HepG2 (cell line): Measurements from ENCODE around the gene TCAF1. TPM values are rescaled to one million over a fixed set of nuclear protein-coding genes. Genes with fewer than 3 reads are reported as not detected.
A peak's percentile ranks its signal among the peaks of the same experiment; 100 is the strongest.

Experiments used
- DR1 ChIP-seq: sonication (generic); formaldehyde crosslinking; IDR thresholded peaks from 2 replicates; pipeline ENCODE4 v1.8.0; 2021; ENCODE audit warnings: mild to moderate bottlenecking, missing genetic modification reagents, inconsistent platforms
- KDM5A ChIP-seq: fragments of 200-600 bp; sonication (generic); IDR thresholded peaks from 2 replicates; pipeline ENCODE4 v1.7.0; 2018; ENCODE audit warnings: antibody characterized with exemption, mild to moderate bottlenecking, low read length, borderline replicate concordance
- REXO4 ChIP-seq: sonication (generic); formaldehyde crosslinking; IDR thresholded peaks from 2 replicates; pipeline ENCODE4 v1.8.0; 2022; ENCODE audit warnings: missing genetic modification reagents, mild to moderate bottlenecking, borderline replicate concordance
- SMYD3 ChIP-seq: sonication (generic); formaldehyde crosslinking; IDR thresholded peaks from 2 replicates; pipeline ENCODE4 v1.8.1; 2023; ENCODE audit warnings: mild to moderate bottlenecking, missing genetic modification reagents
- TARDBP ChIP-seq: sonication (generic); formaldehyde crosslinking; IDR thresholded peaks from 2 replicates; pipeline ENCODE4 v1.8.0; 2022; ENCODE audit warnings: mild to moderate bottlenecking, missing genetic modification reagents
- ZNF251 ChIP-seq: sonication (generic); formaldehyde crosslinking; IDR thresholded peaks from 2 replicates; pipeline ENCODE4 v1.9.0; 2021; ENCODE audit warnings: mild to moderate bottlenecking, missing genetic modification reagents
- ZNF263 ChIP-seq: sonication (generic); formaldehyde crosslinking; IDR thresholded peaks from 2 replicates; pipeline ENCODE4 v1.4.0; 2020; ENCODE audit warnings: missing genetic modification reagents
- ZNF317 ChIP-seq: sonication (generic); formaldehyde crosslinking; IDR thresholded peaks from 2 replicates; pipeline ENCODE4 v1.5.0; 2020; ENCODE audit warnings: mild to moderate bottlenecking, missing genetic modification reagents
- ZNF335 ChIP-seq: sonication (generic); formaldehyde crosslinking; IDR thresholded peaks from 2 replicates; pipeline ENCODE4 v1.4.0; 2020; ENCODE audit warnings: missing genetic modification reagents
- ZNF577 ChIP-seq: sonication (generic); formaldehyde crosslinking; IDR thresholded peaks from 2 replicates; pipeline ENCODE4 v1.4.0; 2020; ENCODE audit warnings: mild to moderate bottlenecking, low read depth, missing genetic modification reagents, borderline replicate concordance
- ZNF619 ChIP-seq: sonication (generic); formaldehyde crosslinking; IDR thresholded peaks from 2 replicates; pipeline ENCODE4 v1.4.0; 2020; ENCODE audit warnings: mild to moderate bottlenecking, missing genetic modification reagents
- ZNF660 ChIP-seq: sonication (generic); formaldehyde crosslinking; IDR thresholded peaks from 2 replicates; pipeline ENCODE4 v1.5.1; 2020; ENCODE audit warnings: mild to moderate bottlenecking, low read depth, missing genetic modification reagents, borderline replicate concordance
- ZNF878 ChIP-seq: sonication (generic); formaldehyde crosslinking; IDR thresholded peaks from 2 replicates; pipeline ENCODE4 v1.8.1; 2023; ENCODE audit warnings: mild to moderate bottlenecking, missing genetic modification reagents, moderate library complexity
- polyA plus RNA-seq, 8 experiments: library from polyadenylated mRNA; depleted of rRNA in 3 of 8; stranded (reverse) in 7 of 8; unstranded in 1 of 8; fragments of >200 nt; fragmentation: Illumina TruSeq in 4 of 8; extraction: Trizol in 4 of 8; gene quantifications; 2 replicates each; pipeline versions ENCODE4 v1.2.1 to v1.2.3, GENCODE V29; 2011 to 2016; ENCODE audit warnings: low read depth in 4 of 8, missing spikeins in 1 of 8, mixed read lengths in 1 of 8; ENCODE audit not compliant: insufficient read depth in 1 of 8
- total RNA-seq, 5 experiments: library from RNA; depleted of rRNA; stranded (reverse); fragments of >200 nt; fragmentation: Illumina TruSeq; extraction: Trizol; gene quantifications; 2 replicates each; pipeline ENCODE4 v1.2.3, GENCODE V29; 2016; ENCODE audit warnings: low read depth in 1 of 5
- TF ChIP-seq, protein P1 (sequence below): sonication (generic); formaldehyde crosslinking; IDR thresholded peaks from 2 replicates; pipeline ENCODE4 v1.8.0; 2022; ENCODE audit warnings: mild to moderate bottlenecking, missing genetic modification reagents, moderate library complexity
- TF ChIP-seq, protein P2 (sequence below): sonication (generic); formaldehyde crosslinking; IDR thresholded peaks from 2 replicates; pipeline ENCODE4 v1.5.1; 2020; ENCODE audit warnings: mild to moderate bottlenecking, missing genetic modification reagents, moderate library complexity
- TF ChIP-seq, protein P3 (sequence below): sonication (generic); formaldehyde crosslinking; IDR thresholded peaks from 2 replicates; pipeline ENCODE4 v1.9.0; 2021; ENCODE audit warnings: mild to moderate bottlenecking, missing genetic modification reagents
- TF ChIP-seq, protein P4 (sequence below): sonication (generic); formaldehyde crosslinking; IDR thresholded peaks from 2 replicates; pipeline ENCODE4 v1.4.0; 2020; ENCODE audit warnings: mild to moderate bottlenecking, low read depth, missing genetic modification reagents

Gene TCAF1
- total and polyA plus RNA-seq, 2 of the 13 experiments (the other 11 are each of a cell fraction or from before 2014, with no cell fraction given) = 36.2 to 101 TPM

DNA sequence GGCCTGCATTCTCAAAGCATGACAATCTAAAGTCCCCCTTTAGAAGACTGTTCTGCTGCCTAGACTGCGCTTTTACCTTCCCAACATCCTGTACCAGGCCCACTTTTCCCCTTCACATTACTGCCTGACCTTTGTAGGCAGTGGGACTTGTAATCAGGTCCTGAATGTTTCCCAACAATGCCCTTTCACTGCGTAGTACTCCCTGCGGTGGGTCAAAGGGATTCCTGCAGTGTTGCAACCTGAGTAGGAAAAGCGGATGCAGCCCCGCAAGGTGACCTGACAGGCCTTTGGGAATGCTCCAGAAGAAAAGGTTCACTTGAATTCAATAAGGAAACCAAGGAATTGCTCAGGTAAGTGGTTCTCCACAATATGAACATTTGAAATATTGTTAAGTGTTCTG, 4.9 kb upstream of the TCAF1 start (continued):
- TF ChIP-seq, protein P1, sequence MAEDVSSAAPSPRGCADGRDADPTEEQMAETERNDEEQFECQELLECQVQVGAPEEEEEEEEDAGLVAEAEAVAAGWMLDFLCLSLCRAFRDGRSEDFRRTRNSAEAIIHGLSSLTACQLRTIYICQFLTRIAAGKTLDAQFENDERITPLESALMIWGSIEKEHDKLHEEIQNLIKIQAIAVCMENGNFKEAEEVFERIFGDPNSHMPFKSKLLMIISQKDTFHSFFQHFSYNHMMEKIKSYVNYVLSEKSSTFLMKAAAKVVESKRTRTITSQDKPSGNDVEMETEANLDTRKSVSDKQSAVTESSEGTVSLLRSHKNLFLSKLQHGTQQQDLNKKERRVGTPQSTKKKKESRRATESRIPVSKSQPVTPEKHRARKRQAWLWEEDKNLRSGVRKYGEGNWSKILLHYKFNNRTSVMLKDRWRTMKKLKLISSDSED (CRISPR knock-in tag) = no peak
- peak; percentile 64; the same call in 1 of the 2 replicates for TF ChIP-seq ZNF335
- peak; percentile 85 for TF ChIP-seq ZNF317 (CRISPR knock-in tag)
- TF ChIP-seq, protein P2, sequence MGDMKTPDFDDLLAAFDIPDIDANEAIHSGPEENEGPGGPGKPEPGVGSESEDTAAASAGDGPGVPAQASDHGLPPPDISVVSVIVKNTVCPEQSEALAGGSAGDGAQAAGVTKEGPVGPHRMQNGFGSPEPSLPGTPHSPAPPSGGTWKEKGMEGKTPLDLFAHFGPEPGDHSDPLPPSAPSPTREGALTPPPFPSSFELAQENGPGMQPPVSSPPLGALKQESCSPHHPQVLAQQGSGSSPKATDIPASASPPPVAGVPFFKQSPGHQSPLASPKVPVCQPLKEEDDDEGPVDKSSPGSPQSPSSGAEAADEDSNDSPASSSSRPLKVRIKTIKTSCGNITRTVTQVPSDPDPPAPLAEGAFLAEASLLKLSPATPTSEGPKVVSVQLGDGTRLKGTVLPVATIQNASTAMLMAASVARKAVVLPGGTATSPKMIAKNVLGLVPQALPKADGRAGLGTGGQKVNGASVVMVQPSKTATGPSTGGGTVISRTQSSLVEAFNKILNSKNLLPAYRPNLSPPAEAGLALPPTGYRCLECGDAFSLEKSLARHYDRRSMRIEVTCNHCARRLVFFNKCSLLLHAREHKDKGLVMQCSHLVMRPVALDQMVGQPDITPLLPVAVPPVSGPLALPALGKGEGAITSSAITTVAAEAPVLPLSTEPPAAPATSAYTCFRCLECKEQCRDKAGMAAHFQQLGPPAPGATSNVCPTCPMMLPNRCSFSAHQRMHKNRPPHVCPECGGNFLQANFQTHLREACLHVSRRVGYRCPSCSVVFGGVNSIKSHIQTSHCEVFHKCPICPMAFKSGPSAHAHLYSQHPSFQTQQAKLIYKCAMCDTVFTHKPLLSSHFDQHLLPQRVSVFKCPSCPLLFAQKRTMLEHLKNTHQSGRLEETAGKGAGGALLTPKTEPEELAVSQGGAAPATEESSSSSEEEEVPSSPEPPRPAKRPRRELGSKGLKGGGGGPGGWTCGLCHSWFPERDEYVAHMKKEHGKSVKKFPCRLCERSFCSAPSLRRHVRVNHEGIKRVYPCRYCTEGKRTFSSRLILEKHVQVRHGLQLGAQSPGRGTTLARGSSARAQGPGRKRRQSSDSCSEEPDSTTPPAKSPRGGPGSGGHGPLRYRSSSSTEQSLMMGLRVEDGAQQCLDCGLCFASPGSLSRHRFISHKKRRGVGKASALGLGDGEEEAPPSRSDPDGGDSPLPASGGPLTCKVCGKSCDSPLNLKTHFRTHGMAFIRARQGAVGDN (CRISPR knock-in tag) = no peak
- TF ChIP-seq SMYD3 (CRISPR knock-in tag) = no peak
- TF ChIP-seq ZNF251 (CRISPR knock-in tag) = no peak
- no peak for TF ChIP-seq REXO4 (CRISPR knock-in tag)
- no peak for TF ChIP-seq DR1 (CRISPR knock-in tag)
- TF ChIP-seq ZNF878 (CRISPR knock-in tag) = peak; percentile 77; the same call in 1 of the 2 replicates
- TF ChIP-seq, protein P3, sequence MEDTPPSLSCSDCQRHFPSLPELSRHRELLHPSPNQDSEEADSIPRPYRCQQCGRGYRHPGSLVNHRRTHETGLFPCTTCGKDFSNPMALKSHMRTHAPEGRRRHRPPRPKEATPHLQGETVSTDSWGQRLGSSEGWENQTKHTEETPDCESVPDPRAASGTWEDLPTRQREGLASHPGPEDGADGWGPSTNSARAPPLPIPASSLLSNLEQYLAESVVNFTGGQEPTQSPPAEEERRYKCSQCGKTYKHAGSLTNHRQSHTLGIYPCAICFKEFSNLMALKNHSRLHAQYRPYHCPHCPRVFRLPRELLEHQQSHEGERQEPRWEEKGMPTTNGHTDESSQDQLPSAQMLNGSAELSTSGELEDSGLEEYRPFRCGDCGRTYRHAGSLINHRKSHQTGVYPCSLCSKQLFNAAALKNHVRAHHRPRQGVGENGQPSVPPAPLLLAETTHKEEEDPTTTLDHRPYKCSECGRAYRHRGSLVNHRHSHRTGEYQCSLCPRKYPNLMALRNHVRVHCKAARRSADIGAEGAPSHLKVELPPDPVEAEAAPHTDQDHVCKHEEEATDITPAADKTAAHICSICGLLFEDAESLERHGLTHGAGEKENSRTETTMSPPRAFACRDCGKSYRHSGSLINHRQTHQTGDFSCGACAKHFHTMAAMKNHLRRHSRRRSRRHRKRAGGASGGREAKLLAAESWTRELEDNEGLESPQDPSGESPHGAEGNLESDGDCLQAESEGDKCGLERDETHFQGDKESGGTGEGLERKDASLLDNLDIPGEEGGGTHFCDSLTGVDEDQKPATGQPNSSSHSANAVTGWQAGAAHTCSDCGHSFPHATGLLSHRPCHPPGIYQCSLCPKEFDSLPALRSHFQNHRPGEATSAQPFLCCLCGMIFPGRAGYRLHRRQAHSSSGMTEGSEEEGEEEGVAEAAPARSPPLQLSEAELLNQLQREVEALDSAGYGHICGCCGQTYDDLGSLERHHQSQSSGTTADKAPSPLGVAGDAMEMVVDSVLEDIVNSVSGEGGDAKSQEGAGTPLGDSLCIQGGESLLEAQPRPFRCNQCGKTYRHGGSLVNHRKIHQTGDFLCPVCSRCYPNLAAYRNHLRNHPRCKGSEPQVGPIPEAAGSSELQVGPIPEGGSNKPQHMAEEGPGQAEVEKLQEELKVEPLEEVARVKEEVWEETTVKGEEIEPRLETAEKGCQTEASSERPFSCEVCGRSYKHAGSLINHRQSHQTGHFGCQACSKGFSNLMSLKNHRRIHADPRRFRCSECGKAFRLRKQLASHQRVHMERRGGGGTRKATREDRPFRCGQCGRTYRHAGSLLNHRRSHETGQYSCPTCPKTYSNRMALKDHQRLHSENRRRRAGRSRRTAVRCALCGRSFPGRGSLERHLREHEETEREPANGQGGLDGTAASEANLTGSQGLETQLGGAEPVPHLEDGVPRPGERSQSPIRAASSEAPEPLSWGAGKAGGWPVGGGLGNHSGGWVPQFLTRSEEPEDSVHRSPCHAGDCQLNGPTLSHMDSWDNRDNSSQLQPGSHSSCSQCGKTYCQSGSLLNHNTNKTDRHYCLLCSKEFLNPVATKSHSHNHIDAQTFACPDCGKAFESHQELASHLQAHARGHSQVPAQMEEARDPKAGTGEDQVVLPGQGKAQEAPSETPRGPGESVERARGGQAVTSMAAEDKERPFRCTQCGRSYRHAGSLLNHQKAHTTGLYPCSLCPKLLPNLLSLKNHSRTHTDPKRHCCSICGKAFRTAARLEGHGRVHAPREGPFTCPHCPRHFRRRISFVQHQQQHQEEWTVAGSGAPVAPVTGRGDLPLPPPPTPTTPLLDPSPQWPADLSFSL (CRISPR knock-in tag) = peak; percentile 63; the same call in 1 of the 2 replicates
- TF ChIP-seq ZNF660 = no peak
- TF ChIP-seq, protein P4, sequence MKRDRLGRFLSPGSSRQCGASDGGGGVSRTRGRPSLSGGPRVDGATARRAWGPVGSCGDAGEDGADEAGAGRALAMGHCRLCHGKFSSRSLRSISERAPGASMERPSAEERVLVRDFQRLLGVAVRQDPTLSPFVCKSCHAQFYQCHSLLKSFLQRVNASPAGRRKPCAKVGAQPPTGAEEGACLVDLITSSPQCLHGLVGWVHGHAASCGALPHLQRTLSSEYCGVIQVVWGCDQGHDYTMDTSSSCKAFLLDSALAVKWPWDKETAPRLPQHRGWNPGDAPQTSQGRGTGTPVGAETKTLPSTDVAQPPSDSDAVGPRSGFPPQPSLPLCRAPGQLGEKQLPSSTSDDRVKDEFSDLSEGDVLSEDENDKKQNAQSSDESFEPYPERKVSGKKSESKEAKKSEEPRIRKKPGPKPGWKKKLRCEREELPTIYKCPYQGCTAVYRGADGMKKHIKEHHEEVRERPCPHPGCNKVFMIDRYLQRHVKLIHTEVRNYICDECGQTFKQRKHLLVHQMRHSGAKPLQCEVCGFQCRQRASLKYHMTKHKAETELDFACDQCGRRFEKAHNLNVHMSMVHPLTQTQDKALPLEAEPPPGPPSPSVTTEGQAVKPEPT (CRISPR knock-in tag) = no peak
- TF ChIP-seq TARDBP (CRISPR knock-in tag) = peak; percentile 85
- no peak for TF ChIP-seq ZNF619 (CRISPR knock-in tag)
- no peak for TF ChIP-seq ZNF577
- TF ChIP-seq KDM5A = no peak
- 0 out of 2 replicates have a peak, but pooled peaks have one; percentile 46 for TF ChIP-seq ZNF263 (CRISPR knock-in tag)
